SU-DHL-6 (cell line): ENCODE results near the gene OSCP1.
A peak's percentile ranks its signal among the peaks of the same experiment; 100 is the strongest.

Experiments used
- H2AFZ ChIP-seq: fragments of 200-600 bp; sonication (generic); 2 replicates; pipeline ENCODE4 v1.6.1; 2014; ENCODE audit warnings: low read depth, mild to moderate bottlenecking, moderate library complexity, mixed read lengths, antibody characterized with exemption, low read length; ENCODE audit not compliant: severe bottlenecking
- H3F3A ChIP-seq: fragments of 200-600 bp; shearing (Covaris generic); 2 replicates; pipeline ENCODE4 v1.6.0; 2016; ENCODE audit warnings: antibody characterized with exemption, mild to moderate bottlenecking; ENCODE audit not compliant: insufficient read depth
- H3K27ac ChIP-seq: fragments of 200-600 bp; sonication (generic); 2 replicates; pipeline ENCODE4 v1.5.1; 2016; ENCODE audit warnings: low read depth, mild to moderate bottlenecking, low read length, moderate library complexity, mixed read lengths
- H3K27me3 ChIP-seq: fragments of 200-600 bp; sonication (generic), shearing (Covaris generic); 2 replicates; pipeline ENCODE4 v1.6.0; 2014; ENCODE audit warnings: mild to moderate bottlenecking, low read length
- H3K36me3 ChIP-seq: fragments of 200-600 bp; sonication (generic); 2 replicates; pipeline ENCODE4 v1.6.1; 2014; ENCODE audit warnings: mild to moderate bottlenecking, low read length, mixed read lengths
- H3K4me2 ChIP-seq: fragments of 300-600, 200-600 bp; shearing (Covaris generic), sonication (generic); 2 replicates; pipeline ENCODE4 v1.6.0; 2014; ENCODE audit warnings: low read length, low read depth, mild to moderate bottlenecking; ENCODE audit not compliant: poor library complexity, severe bottlenecking
- H3K4me3 ChIP-seq: fragments of 200-600 bp; sonication (generic); 2 replicates; pipeline ENCODE4 v1.5.1; 2014; ENCODE audit warnings: antibody characterized with exemption, low read length, mild to moderate bottlenecking, mixed read lengths; ENCODE audit not compliant: insufficient read depth, poor library complexity, severe bottlenecking
- H3K79me2 ChIP-seq: fragments of 200-600 bp; sonication (generic); 2 replicates; pipeline ENCODE4 v1.6.1; 2014; ENCODE audit warnings: mild to moderate bottlenecking, low read length, moderate library complexity; ENCODE audit not compliant: insufficient read depth
- H3K9ac ChIP-seq: fragments of 200-600 bp; sonication (generic); 2 replicates; pipeline ENCODE4 v1.7.0; 2014; ENCODE audit warnings: mild to moderate bottlenecking, low read length
- H3K9me2 ChIP-seq: fragments of 200-600 bp; sonication (generic); replicated peaks from 2 replicates; pipeline ENCODE4 v1.6.1; 2014; ENCODE audit warnings: low read length; ENCODE audit not compliant: insufficient read depth
- H3K9me3 ChIP-seq: fragments of 200-600 bp; sonication (generic); 2 replicates; pipeline ENCODE4 v1.6.1; 2014; ENCODE audit warnings: low read length, mixed read lengths; ENCODE audit not compliant: insufficient read depth
- H4K20me1 ChIP-seq: fragments of 200-600 bp; sonication (generic); 2 replicates; pipeline ENCODE4 v1.6.1; 2014; ENCODE audit warnings: low read depth, mild to moderate bottlenecking, antibody characterized with exemption, low read length, moderate library complexity, mixed read lengths
- EZH2phosphoT487 ChIP-seq: fragments of 200-600 bp; sonication (generic), shearing (Covaris generic); conservative IDR thresholded peaks from 2 replicates; pipeline ENCODE4 v1.6.1; 2018; ENCODE audit warnings: mild to moderate bottlenecking, antibody characterized with exemption, low read length, moderate library complexity, mixed read lengths
- TF ChIP-seq, protein P1 (sequence below): fragments of 200-600 bp; sonication (generic); IDR thresholded peaks from one replicate; pipeline ENCODE4 v1.5.1; 2017; ENCODE audit warnings: antibody characterized with exemption, mild to moderate bottlenecking, low read length, moderate library complexity; ENCODE audit not compliant: insufficient read depth, poor library complexity, severe bottlenecking

Gene OSCP1

DNA sequence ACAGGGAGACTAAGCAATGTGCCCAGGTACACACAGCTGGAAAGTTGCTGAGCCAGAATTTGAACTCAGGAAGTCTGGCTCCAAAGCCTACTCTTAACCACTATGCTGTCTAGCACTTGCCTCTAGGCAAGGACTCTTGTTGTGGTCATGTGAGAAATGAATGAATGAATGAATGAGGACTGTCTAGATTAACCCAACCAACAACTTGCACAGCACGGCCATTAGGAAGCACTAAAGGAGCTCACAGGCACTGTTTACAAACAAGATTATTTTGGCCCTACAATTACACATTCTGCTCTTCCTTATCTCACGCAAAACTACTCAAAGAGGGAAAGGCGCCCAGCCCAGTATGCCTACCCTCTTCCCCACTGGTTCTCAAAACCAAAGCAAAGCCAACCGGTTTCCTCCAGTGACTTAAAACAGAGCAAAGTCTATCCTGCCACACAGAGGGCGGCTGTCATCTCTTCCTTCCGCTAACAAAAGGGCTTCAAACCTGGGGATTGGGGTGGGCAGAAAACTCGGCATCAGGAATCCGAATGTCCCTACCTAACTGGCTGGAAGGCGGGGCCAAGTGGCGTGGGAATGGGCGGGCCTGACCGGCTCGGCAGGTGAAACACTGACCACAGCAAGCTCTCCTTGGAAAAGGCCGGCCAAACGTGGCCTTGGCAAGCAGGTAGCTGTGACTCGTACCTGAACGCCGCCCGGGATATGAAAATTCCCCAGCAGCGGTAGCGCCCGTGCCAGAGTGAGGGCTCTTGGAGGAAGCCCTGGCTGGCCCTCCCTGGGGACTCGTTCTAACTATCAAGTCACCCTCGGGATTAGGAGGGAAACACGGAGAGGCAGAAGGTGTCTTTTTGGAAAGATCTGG lies 65.5 kb downstream of the OSCP1 start:
- H2AFZ ChIP-seq: no peak overlapping the region
- H3K9me3 ChIP-seq: no peaks in the 10 kb centered on the region
- H3K27ac ChIP-seq: peak overlapping the region; percentile 58
- H3K4me2 ChIP-seq: peak overlapping the region; percentile 89
- no peaks in the 10 kb centered on the region for H3K27me3 ChIP-seq
- peaks cover 3% of the 10 kb centered on the region; the same call in 1 of the 2 replicates for H4K20me1 ChIP-seq
- TF ChIP-seq, protein P1, sequence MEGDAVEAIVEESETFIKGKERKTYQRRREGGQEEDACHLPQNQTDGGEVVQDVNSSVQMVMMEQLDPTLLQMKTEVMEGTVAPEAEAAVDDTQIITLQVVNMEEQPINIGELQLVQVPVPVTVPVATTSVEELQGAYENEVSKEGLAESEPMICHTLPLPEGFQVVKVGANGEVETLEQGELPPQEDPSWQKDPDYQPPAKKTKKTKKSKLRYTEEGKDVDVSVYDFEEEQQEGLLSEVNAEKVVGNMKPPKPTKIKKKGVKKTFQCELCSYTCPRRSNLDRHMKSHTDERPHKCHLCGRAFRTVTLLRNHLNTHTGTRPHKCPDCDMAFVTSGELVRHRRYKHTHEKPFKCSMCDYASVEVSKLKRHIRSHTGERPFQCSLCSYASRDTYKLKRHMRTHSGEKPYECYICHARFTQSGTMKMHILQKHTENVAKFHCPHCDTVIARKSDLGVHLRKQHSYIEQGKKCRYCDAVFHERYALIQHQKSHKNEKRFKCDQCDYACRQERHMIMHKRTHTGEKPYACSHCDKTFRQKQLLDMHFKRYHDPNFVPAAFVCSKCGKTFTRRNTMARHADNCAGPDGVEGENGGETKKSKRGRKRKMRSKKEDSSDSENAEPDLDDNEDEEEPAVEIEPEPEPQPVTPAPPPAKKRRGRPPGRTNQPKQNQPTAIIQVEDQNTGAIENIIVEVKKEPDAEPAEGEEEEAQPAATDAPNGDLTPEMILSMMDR: no peak
- no peak for TF ChIP-seq EZH2phosphoT487
- no peaks in the 10 kb centered on the region for H3K36me3 ChIP-seq
- no peaks in the 10 kb centered on the region for H3K9me2 ChIP-seq
- H3F3A ChIP-seq: peaks cover 30% of the 10 kb centered on the region
- H3K9ac ChIP-seq: peak overlapping the region; percentile 90
- peak overlapping the region; percentile 94 for H3K4me3 ChIP-seq
- H3K79me2 ChIP-seq: peaks cover 54% of the 10 kb centered on the region

DNA sequence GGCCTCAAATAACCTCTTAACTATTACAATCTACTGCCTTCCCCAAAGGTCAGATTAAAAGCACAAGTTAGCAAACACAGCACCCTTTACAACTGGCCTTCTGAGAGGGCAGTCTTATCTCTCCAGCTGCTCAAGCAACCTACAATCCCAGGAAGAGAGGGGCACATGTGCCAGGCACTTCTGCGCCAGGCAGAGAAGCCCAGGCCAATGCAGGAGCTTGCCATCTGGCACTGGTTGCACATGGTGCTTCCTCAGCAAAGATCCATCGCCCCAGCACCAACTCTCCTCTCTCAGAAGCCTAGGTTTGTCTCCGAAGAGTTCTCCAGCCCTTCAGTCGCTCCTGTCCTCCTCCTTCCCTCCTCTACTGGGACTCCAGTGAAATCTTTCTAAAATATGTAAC lies 67.0 kb downstream of the OSCP1 start:
- Histone ChIP-seq H2AFZ (no peak overlapping the region), H4K20me1 (peaks cover 3% of the 10 kb centered on the region; the same call in 1 of the 2 replicates), H3K9me2 (no peaks in the 10 kb centered on the region), H3F3A (peaks cover 25% of the 10 kb centered on the region), H3K9me3 (no peaks in the 10 kb centered on the region), H3K4me3 (no peak overlapping the region), H3K4me2 (no peak overlapping the region), H3K9ac (no peak overlapping the region), H3K27me3 (no peaks in the 10 kb centered on the region), H3K79me2 (peaks cover 68% of the 10 kb centered on the region), H3K36me3 (no peaks in the 10 kb centered on the region), H3K27ac (no peak overlapping the region)
- TF ChIP-seq EZH2phosphoT487: no peak
- TF ChIP-seq, protein P1: no peak

DNA sequence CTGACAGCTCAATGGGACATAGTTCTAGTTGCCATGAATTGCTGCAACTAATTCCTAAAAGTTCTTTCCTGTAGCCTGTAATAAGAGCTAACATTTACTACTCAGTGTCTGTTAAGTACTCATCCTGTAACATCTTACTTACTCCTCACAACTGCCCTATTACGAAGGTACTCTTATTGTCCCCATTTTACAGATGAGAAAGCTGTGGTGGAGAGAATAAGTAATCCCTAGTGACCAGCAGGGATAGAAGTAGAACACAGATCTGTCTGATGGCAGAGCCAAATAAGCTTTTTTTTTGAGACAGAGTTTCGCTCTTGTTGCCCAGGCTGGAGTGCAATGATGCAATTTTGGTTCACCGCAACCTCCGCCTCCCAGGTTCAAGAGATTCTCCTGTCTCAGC lies 67.6 kb downstream of the OSCP1 start:
- H3K4me3 ChIP-seq: no peak overlapping the region
- H3K27ac ChIP-seq: no peak overlapping the region
- no peak overlapping the region for H3K4me2 ChIP-seq
- peaks cover 74% of the 10 kb centered on the region for H3K79me2 ChIP-seq
- TF ChIP-seq EZH2phosphoT487: no peak
- TF ChIP-seq, protein P1: no peak
- no peaks in the 10 kb centered on the region for H3K27me3 ChIP-seq
- no peak overlapping the region for H3K9ac ChIP-seq
- H3K36me3 ChIP-seq: no peaks in the 10 kb centered on the region
- H3K9me2 ChIP-seq: no peaks in the 10 kb centered on the region
- peaks cover 3% of the 10 kb centered on the region; the same call in 1 of the 2 replicates for H4K20me1 ChIP-seq
- H3F3A ChIP-seq: peaks cover 21% of the 10 kb centered on the region
- no peak overlapping the region for H2AFZ ChIP-seq
- H3K9me3 ChIP-seq: no peaks in the 10 kb centered on the region
